ENCODE data around the gene CDHR2. TPM values are rescaled to one million over a fixed set of nuclear protein-coding genes. Genes with fewer than 3 reads are reported as not detected.

The CDHR2 gene
- total RNA-seq, 2 experiments from 2014 or later, result 0.23 to 0.47 TPM

- ChIA-PET POLR2A (no interaction called here), CTCF (no interaction called here)
- Mint-ChIP-seq H3K27ac (no peak overlapping the region), H3K9me3 (no peaks in the 10 kb centered on the region), H3K4me3 (no peak overlapping the region), H3K4me1 (ENCODE audit: low read depth) (no peaks in the 10 kb centered on the region), H3K36me3 (ENCODE audit: low read depth) (peaks cover 28% of the 10 kb centered on the region), H3K27me3 (no peaks in the 10 kb centered on the region)
- no peak for TF ChIP-seq CTCF (IDR thresholded peaks at IDR 0.05)
- intact Hi-C loops (cut with micrococcal nuclease), result no loop called here
- ATAC-seq (no peak), DNase-seq (no peak)
Observed at GRCh38 chr5:176507911-176508310, 41.2 kb upstream of the CDHR2 start.

- ChIA-PET POLR2A (no interaction called here), CTCF (no interaction called here)
- peaks cover 23% of the 10 kb centered on the region for H3K36me3 Mint-ChIP-seq (ENCODE audit: low read depth)
- peak overlapping the region; percentile 45 for H3K27ac Mint-ChIP-seq
- H3K27me3 Mint-ChIP-seq, result no peaks in the 10 kb centered on the region
- no peak overlapping the region for H3K4me3 Mint-ChIP-seq
- ATAC-seq, result no peak
- no peaks in the 10 kb centered on the region for H3K9me3 Mint-ChIP-seq
- no peak for TF ChIP-seq CTCF (IDR thresholded peaks at IDR 0.05)
- intact Hi-C loops (cut with micrococcal nuclease), result no loop called here
- no peaks in the 10 kb centered on the region for H3K4me1 Mint-ChIP-seq (ENCODE audit: low read depth)
- DNase-seq, result no peak
Observed at GRCh38 chr5:176508603-176509002, 40.5 kb upstream of the CDHR2 start.

- Mint-ChIP-seq H3K9me3 (no peaks in the 10 kb centered on the region), H3K4me1 (ENCODE audit: low read depth) (peaks cover 8% of the 10 kb centered on the region), H3K4me3 (no peak overlapping the region), H3K27me3 (no peaks in the 10 kb centered on the region), H3K36me3 (ENCODE audit: low read depth) (peaks cover 4% of the 10 kb centered on the region), H3K27ac (no peak overlapping the region)
- DNase-seq, result no peak
- TF ChIP-seq CTCF (IDR thresholded peaks at IDR 0.05), result no peak
- CTCF ChIA-PET, result no interaction called here
- intact Hi-C loops (cut with micrococcal nuclease), result no loop called here
- no peak for ATAC-seq
- POLR2A ChIA-PET, result no interaction called here
Observed at GRCh38 chr5:176513788-176514187, 35.4 kb upstream of the CDHR2 start.

GRCh38 chr5:176514244-176514950 lies 34.7 kb upstream of the CDHR2 start:
- ATAC-seq (no peak), DNase-seq (no peak)
- intact Hi-C loops (cut with micrococcal nuclease), result no loop called here
- Mint-ChIP-seq H3K36me3 (ENCODE audit: low read depth) (peaks cover 2% of the 10 kb centered on the region), H3K27ac (no peak overlapping the region), H3K9me3 (no peaks in the 10 kb centered on the region), H3K4me3 (no peak overlapping the region), H3K4me1 (ENCODE audit: low read depth) (peaks cover 8% of the 10 kb centered on the region), H3K27me3 (no peaks in the 10 kb centered on the region)
- ChIA-PET CTCF (no interaction called here), POLR2A (no interaction called here)
- no peak for TF ChIP-seq CTCF (IDR thresholded peaks at IDR 0.05)

GRCh38 chr5:176515396-176515795 lies 33.7 kb upstream of the CDHR2 start:
- no peak overlapping the region for H3K27ac Mint-ChIP-seq

More at GRCh38 chr5:176515396-176515795, 33.7 kb upstream of the CDHR2 start:
- TF ChIP-seq CTCF (IDR thresholded peaks at IDR 0.05), result no peak
- Mint-ChIP-seq H3K36me3 (ENCODE audit: low read depth) (no peaks in the 10 kb centered on the region), H3K27me3 (no peaks in the 10 kb centered on the region), H3K4me1 (ENCODE audit: low read depth) (peaks cover 8% of the 10 kb centered on the region), H3K4me3 (no peak overlapping the region), H3K9me3 (no peaks in the 10 kb centered on the region)
- intact Hi-C loops (cut with micrococcal nuclease), result no loop called here
- CTCF ChIA-PET, result no interaction called here
- POLR2A ChIA-PET, result no interaction called here
- DNase-seq (no peak), ATAC-seq (no peak)

All from activated CD8-positive, alpha-beta T cell treated with anti-CD3 and anti-CD28 coated beads for 36 hours (primary cell).